Muscle layer of colon (tissue), 2 donors: ENCODE data around the gene ODAPH.

Source experiments
- H3K27ac ChIP-seq: one replicate; pipeline ENCODE4 v1.7.0; 2013; ENCODE audit warnings: low read depth, mild to moderate bottlenecking, low read length, moderate library complexity
- H3K27me3 ChIP-seq, 2 donors: one replicate each; pipeline ENCODE4 v1.7.0; 2013; ENCODE audit warnings: low read length in 2 of 2, mild to moderate bottlenecking in 2 of 2; ENCODE audit not compliant: insufficient read depth in 2 of 2, control insufficient read depth in 1 of 2
- H3K36me3 ChIP-seq: one replicate; pipeline ENCODE4 v1.7.0; 2013; ENCODE audit warnings: mild to moderate bottlenecking, low read length; ENCODE audit not compliant: insufficient read depth
- H3K4me1 ChIP-seq: one replicate; pipeline ENCODE4 v1.7.0; 2013; ENCODE audit warnings: mild to moderate bottlenecking, low read length; ENCODE audit not compliant: insufficient read depth
- H3K4me3 ChIP-seq, 2 donors: one replicate each; pipeline ENCODE4 v1.7.0; 2013; ENCODE audit warnings: low read length in 2 of 2, low read depth in 1 of 2, mild to moderate bottlenecking in 1 of 2, moderate library complexity in 1 of 2
- H3K9ac ChIP-seq: one replicate; pipeline ENCODE4 v1.7.0; 2013; ENCODE audit warnings: low read length
- H3K9me3 ChIP-seq: one replicate; pipeline ENCODE4 v1.7.0; 2013; ENCODE audit warnings: mild to moderate bottlenecking, low read length
- donor health status: abdominal sarcoma.
- donor health status: Adenocarcinoma of cecum.

The ODAPH gene

GRCh38 chr4:75547647-75548387 lies 8.0 kb upstream of the ODAPH start:
- no peaks in the 10 kb centered on the region for H3K4me1 ChIP-seq
- no peak overlapping the region for H3K27ac ChIP-seq
- peaks cover under 1% of the 10 kb centered on the region for H3K36me3 ChIP-seq
- no peaks in the 10 kb centered on the region for H3K9me3 ChIP-seq
- no peaks in the 10 kb centered on the region for H3K27me3 ChIP-seq
- H3K4me3 ChIP-seq: no peak overlapping the region
- no peak overlapping the region for H3K9ac ChIP-seq

- no peak overlapping the region for H3K9ac ChIP-seq
- H3K9me3 ChIP-seq: no peaks in the 10 kb centered on the region
- H3K27me3 ChIP-seq: no peaks in the 10 kb centered on the region
- no peak overlapping the region for H3K27ac ChIP-seq
- H3K4me1 ChIP-seq: no peaks in the 10 kb centered on the region
- no peak overlapping the region for H3K4me3 ChIP-seq
- H3K36me3 ChIP-seq: no peaks in the 10 kb centered on the region
Measured at GRCh38 chr4:75549019-75549418, 6.8 kb upstream of the ODAPH start.

GRCh38 chr4:75552452-75552851 lies 3.4 kb upstream of the ODAPH start:
- no peak overlapping the region for H3K27ac ChIP-seq
- H3K27me3 ChIP-seq: no peaks in the 10 kb centered on the region
- H3K4me1 ChIP-seq: no peaks in the 10 kb centered on the region
- H3K36me3 ChIP-seq: no peaks in the 10 kb centered on the region
- H3K9me3 ChIP-seq: no peaks in the 10 kb centered on the region
- H3K9ac ChIP-seq: no peak overlapping the region
- H3K4me3 ChIP-seq: no peak overlapping the region

- Histone ChIP-seq H3K9me3 (no peaks in the 10 kb centered on the region), H3K36me3 (no peaks in the 10 kb centered on the region), H3K4me3 (no peak overlapping the region), H3K9ac (no peak overlapping the region), H3K27me3 (no peaks in the 10 kb centered on the region), H3K27ac (no peak overlapping the region), H3K4me1 (no peaks in the 10 kb centered on the region)
Measured at GRCh38 chr4:75557696-75558095, 1.8 kb downstream of the ODAPH start.

- Histone ChIP-seq H3K4me3 (no peak overlapping the region), H3K4me1 (no peaks in the 10 kb centered on the region), H3K9me3 (no peaks in the 10 kb centered on the region), H3K9ac (no peak overlapping the region), H3K27me3 (no peaks in the 10 kb centered on the region), H3K36me3 (no peaks in the 10 kb centered on the region), H3K27ac (no peak overlapping the region)
Measured at GRCh38 chr4:75561789-75562188, 5.9 kb downstream of the ODAPH start.

- Histone ChIP-seq H3K27me3 (no peaks in the 10 kb centered on the region), H3K27ac (no peak overlapping the region), H3K4me1 (no peaks in the 10 kb centered on the region), H3K9me3 (no peaks in the 10 kb centered on the region), H3K36me3 (no peaks in the 10 kb centered on the region), H3K9ac (no peak overlapping the region), H3K4me3 (no peak overlapping the region)
Measured at GRCh38 chr4:75564023-75564422, 8.2 kb downstream of the ODAPH start.

GRCh38 chr4:75565481-75565880 lies 9.6 kb downstream of the ODAPH start:
- no peaks in the 10 kb centered on the region for H3K4me1 ChIP-seq
- H3K4me3 ChIP-seq: no peak overlapping the region
- no peaks in the 10 kb centered on the region for H3K27me3 ChIP-seq
- H3K27ac ChIP-seq: no peak overlapping the region
- H3K9ac ChIP-seq: no peak overlapping the region
- no peaks in the 10 kb centered on the region for H3K9me3 ChIP-seq
- H3K36me3 ChIP-seq: no peaks in the 10 kb centered on the region

GRCh38 chr4:75566911-75567310 lies 11.0 kb downstream of the ODAPH start:
- H3K27ac ChIP-seq: no peak overlapping the region
- H3K4me3 ChIP-seq: no peak overlapping the region
- H3K9ac ChIP-seq: no peak overlapping the region
- H3K4me1 ChIP-seq: no peaks in the 10 kb centered on the region
- no peaks in the 10 kb centered on the region for H3K27me3 ChIP-seq
- H3K9me3 ChIP-seq: no peaks in the 10 kb centered on the region
- no peaks in the 10 kb centered on the region for H3K36me3 ChIP-seq

GRCh38 chr4:75567725-75568124 lies 11.9 kb downstream of the ODAPH start:
- Histone ChIP-seq H3K27me3 (no peaks in the 10 kb centered on the region), H3K36me3 (no peaks in the 10 kb centered on the region), H3K4me1 (no peaks in the 10 kb centered on the region), H3K9ac (no peak overlapping the region), H3K9me3 (no peaks in the 10 kb centered on the region), H3K4me3 (no peak overlapping the region), H3K27ac (no peak overlapping the region)

GRCh38 chr4:75584067-75584466 lies 28.2 kb downstream of the ODAPH start:
- Histone ChIP-seq H3K27me3 (no peaks in the 10 kb centered on the region), H3K4me1 (no peaks in the 10 kb centered on the region), H3K36me3 (no peaks in the 10 kb centered on the region), H3K4me3 (no peak overlapping the region), H3K27ac (no peak overlapping the region), H3K9me3 (no peaks in the 10 kb centered on the region), H3K9ac (no peak overlapping the region)

GRCh38 chr4:75593393-75593792 lies 37.5 kb downstream of the ODAPH start:
- no peak overlapping the region for H3K27ac ChIP-seq
- H3K9ac ChIP-seq: no peak overlapping the region
- H3K36me3 ChIP-seq: no peaks in the 10 kb centered on the region
- no peaks in the 10 kb centered on the region for H3K9me3 ChIP-seq
- no peak overlapping the region for H3K4me3 ChIP-seq
- H3K27me3 ChIP-seq: no peaks in the 10 kb centered on the region
- no peaks in the 10 kb centered on the region for H3K4me1 ChIP-seq

GRCh38 chr4:75596061-75596460 lies 40.2 kb downstream of the ODAPH start:
- no peak overlapping the region for H3K27ac ChIP-seq
- no peaks in the 10 kb centered on the region for H3K4me1 ChIP-seq
- no peaks in the 10 kb centered on the region for H3K9me3 ChIP-seq
- peaks cover 4% of the 10 kb centered on the region for H3K36me3 ChIP-seq
- no peak overlapping the region for H3K4me3 ChIP-seq
- no peaks in the 10 kb centered on the region for H3K27me3 ChIP-seq
- H3K9ac ChIP-seq: no peak overlapping the region
